ENCODE measurements around the gene SPAG17.

The SPAG17 gene

DNA sequence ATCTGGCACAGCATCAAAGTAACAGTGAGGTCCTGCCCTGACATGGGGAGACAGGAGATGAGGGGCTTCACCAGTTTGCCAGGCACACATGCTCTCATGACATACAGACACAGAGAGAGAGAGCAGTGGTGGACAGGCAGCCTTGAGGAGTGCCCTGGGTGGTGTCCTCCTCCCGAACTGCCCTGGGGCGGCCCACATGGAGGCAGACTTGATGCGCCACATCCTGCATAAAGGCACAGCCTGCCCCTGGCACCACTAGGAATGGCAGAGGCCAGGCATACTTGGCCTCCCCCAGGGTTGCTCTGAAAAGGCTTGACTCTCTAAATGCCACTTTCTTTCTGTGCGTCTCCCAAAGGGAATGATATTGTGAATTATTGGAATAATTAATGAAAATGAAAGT is 67.5 kb downstream of the SPAG17 start:
- DNase-seq: no peak

DNA sequence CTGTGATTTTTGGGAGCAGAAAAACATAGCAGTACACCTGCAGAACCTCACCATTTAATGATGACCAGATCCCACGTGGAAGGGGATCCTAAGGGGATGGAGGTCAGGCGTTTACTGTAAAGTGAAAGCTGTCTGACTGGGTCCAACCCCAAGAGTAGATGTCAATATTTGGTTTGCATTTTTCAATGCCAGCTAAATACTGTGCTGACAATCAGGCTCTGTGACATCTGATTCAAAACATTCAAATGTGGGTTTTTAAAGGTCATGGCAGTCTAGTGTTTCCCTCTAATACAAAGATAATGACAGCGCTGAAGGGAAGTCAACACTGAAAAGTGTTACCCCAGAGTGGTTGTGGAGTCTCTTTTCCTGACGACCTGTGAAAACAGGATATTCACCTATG is 68.1 kb downstream of the SPAG17 start:
- DNase-seq: no peak

DNA sequence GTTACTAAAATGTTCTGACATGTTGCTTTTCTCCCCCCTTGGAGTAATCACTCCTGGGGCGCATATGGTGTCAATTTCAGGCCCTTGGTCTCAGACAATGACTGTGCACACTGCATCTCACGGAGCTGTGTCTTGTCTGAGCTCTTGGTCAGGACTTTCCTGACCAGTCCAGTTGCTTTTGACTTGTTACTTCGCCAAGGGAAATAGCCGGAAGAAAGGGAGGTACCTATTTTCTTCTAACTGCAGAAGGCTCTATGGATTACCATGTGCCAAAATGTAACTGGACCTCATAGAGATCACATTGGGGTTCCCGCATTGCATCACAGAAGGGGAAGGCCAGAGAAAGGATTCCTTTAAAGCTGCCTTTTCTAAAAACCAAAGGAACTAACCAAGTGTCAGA is 68.6 kb downstream of the SPAG17 start:
- no peak for DNase-seq

DNA sequence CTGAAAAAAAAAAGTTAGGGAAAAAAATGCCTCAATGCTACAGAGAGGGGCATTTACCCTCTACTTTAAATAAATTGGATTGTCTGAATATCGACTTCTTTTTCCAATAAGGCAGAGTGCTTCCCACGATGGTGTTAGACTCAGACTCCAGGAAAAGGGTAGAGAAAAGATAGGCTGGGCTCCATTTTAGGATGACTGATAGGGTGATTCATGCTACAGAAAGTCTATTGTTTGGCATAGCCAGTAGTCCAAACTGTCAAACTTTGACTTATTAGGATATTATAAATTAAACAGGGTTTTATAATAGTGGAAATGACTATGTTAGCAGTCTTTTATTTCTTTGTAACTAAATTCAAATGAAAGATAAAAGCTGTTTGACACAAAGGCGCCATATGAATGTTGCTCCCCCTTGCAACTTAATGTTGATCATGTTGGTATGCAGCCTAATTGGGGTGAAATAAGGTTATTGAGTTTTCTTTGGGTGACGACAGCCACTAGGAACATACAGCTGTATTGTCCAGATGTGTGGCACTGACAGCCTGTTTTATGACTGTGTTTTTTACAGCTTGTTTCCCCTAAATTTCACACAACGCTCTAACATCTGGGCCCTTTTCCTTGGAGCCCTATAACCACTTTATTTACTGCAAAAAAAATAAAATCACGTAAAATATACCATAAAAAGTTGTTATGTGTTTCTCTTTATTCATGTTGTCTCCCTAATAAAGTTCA is 69.3 kb downstream of the SPAG17 start:
- DNase-seq: no peak

DNA sequence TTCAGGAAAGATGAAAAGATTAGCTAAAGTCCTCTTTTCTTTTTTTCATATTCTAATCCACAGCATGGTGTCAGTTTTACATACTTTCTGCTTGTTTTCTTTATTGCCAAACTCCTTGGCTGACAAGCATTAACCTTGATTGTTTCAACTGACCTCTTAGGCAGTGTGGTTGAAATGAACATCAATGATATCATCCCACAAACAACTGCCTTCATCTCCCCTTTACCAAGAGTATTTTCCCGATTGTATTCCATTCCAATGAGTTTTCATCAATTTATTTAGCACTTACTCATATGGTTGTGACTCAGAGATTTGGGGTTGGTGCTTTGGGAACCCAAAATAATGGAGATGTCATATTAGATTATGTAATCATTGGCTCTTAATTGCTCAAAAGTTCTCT is 71.8 kb downstream of the SPAG17 start:
- no peak for DNase-seq

DNA sequence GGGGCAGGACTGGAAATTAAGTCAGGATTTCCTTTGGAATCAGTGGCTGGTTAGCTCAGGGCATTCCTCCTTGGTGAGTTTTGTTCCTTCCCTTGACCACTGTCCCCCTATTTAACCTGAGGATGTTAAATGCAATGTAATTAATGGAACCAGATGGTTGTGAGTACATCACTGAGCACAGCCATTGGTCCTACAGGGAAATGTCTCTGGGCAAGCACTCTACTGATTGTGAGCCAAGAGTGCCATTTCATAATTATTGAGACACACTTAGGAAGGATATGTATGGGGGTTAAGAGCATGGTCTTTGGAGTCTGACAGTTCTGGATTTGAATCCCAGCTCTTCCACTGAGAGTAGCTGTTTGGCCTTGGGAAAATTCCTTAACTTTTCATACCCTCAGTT is 74.4 kb downstream of the SPAG17 start:
- DNase-seq: no peak

DNA sequence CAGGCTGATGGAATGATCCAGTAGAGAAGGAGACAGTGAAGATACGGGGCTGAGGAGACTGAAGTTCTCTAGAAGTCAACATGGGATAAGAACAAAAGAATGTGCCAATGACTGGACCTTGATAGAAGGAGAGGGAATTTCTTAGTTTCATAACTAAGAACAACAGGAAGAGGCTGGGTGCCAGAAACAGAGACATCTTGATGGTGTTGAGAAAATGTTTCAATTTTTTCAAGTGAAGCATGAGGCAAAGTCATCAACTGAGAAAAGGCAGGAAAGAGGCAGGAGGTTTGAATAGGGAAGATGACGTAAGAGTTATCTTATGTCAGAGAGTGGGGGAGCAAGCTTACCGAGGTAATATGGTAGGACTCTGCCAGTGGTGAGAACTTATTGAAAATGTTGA is 80.1 kb downstream of the SPAG17 start:
- no peak for DNase-seq

DNA sequence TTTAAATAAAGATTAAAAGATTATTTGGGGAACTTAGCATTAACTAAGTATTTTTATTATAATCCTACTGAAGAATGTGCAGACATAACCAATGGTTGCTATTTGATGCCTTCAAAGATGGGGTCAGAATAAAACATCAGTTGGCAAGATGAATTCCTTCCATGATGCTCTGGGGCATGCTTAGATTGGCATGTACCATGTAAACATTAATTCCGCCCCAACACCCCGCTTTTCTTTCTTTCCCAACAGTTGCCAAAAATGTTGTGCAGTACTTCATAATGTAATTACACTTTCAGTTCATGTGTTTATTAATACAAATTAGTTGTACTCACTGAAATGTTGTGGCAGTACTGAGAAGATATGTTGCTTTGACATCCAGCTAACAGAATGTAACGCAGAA is 82.6 kb downstream of the SPAG17 start:
- no peak for DNase-seq

DNA sequence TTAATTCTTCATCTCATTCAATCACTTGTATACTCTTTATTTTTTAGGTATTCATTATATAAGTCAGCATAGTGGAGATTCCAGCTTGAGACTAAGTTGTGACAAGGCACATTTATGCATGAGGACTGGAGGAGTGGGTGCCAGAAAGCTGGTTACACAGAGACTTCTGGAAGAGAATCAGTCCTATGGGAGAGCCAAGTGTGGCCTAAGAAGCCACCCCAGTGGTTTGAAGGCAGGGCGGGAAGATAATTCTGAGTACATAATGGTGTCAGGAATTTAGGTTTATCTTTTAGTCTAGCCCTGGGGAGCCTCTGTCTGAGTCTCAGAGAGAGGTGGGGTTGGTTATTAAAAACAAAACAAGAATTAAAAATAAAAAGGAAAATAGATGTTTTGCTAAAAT is 83.0 kb downstream of the SPAG17 start:
- no peak for DNase-seq

DNA sequence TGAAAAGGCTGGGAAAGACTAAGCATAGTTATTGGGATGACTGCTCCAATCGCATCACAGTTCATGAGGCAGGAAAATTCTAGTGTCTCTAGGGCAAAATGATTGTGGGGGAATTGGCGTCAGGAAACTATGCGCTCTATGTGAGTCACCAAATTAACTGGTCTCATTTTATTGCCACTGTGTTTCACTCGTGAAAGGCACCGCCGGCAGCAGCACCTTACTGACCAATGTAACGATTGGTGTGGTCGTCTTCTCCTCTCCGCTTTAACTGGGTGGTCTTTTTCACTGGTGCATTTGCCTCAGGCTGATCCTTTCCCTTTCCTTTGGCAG is 83.5 kb downstream of the SPAG17 start:
- no peak for DNase-seq

DNA sequence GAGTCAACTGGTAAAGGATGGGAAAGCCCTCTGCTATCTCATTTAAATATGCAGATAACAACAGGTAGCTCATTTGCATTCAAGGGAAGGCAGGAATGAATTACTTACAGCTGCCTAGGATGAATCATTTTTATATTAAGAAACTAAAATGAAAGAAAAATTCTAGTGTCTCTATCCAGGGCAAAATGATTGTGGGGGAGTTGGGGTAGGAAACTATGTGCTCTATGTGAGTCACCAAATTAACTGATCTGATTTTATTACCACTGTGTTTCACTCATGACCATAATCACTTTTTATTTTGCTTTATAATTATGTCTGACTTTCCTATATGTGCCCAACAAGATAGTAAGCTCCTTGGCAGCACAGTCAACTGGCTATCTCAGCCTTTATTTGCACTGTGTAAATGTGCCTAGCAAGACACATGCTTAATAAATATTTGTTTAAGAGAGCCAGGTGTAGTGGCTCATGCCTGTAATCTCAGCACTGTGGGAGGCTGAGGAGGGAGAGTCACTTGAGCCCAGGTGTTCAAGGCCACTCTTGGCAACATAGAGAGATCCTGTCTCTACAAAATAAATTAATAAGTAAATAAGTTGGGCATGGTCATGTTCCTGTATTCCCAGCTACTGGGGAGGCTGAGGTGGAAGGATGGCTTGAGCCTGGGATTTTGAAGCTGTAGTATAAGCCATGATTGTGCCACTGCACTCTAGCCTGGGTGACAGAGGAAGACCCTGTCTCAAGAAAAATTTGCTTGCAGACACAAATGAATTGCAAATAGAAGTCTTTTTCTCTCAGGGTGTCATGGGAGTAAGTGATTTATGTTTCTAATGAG is 84.1 kb downstream of the SPAG17 start:
- no peak for DNase-seq

DNA sequence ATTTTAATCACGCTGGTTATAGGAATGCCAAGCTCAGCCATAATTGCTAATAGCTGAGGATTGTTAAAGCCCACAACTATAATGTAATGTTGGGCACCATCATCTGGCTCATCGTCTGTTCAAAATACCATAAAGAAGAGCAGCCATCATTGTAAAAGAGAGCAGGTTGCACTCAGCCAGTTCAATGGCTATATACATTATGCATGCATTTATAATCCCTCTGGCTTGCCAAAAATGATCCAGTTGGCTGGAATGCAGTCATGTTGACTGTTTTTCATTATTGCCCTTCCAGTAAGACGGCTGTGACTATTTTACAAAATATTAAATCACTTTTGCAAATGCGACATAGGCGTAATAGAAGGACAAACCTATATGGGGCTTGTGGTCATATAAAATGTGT is 85.3 kb downstream of the SPAG17 start:
- DNase-seq: no peak

DNA sequence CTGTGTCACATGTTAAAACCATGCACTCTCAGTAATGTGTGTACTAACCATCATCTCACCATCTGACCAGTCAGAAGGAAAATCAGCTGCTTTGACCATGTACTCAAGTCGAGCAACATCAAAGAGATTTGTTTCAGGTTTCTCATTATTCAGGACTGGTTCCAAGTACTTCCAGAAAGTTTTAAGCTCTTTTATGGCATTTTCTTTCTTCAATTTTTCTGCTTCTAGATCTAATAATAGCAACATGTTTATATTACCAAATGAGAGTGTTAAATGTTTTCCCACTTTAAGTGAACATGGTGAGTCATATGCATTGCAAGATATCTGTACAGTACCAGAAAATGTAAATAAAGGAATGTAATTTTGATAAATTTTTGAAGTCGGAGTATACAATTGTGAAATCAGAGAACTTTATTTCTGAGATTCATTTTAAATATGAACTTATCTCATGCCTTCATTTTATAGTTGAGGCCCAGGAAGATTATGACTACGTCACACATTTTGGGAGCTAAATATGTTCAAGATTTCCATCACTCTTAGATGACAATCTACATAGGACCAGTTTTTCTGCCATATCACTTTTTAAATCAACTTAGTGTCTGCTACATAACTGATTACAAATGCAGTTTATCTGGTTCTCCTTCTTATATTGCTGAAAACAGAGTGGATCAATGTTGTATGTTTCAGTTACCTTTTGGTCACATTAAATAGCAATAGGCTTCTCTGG is 87.2 kb downstream of the SPAG17 start:
- DNase-seq: no peak

DNA sequence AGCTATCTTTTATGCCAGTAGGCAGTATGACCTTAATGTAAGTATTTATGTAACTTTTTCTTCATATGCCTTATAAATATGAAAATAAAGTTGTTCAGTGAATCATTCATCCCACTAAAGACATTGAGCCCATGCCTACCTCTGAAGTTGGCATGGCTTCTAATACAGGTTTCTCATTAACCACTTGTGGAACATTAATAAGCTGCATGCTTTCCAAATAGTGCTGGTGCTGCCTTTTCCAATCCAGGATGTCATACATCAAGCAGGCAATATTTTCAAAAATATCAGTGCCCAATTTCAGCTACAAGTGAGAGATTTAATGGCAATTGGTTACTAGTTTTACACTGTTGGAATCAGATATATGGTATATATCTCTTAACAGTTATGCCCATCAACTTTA is 92.0 kb downstream of the SPAG17 start:
- no peak for DNase-seq

DNA sequence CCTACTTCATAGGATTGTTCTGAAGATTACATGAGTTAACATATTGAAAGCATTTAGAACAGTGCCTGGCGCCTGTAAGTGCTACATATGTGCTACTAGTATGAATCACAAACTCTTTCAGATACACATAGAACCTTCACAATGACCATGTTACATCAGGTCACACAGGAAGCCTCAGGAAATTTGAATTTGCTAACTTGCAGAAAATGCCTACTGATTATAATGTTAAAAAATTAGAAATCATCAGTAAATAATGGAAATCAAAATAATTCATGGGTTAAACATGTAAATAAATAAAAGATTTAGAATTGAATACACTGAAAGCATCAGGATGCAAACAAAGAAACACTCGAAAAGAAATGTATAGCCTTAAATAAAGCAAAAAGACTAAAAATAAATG is 94.9 kb downstream of the SPAG17 start:
- DNase-seq: no peak

DNA sequence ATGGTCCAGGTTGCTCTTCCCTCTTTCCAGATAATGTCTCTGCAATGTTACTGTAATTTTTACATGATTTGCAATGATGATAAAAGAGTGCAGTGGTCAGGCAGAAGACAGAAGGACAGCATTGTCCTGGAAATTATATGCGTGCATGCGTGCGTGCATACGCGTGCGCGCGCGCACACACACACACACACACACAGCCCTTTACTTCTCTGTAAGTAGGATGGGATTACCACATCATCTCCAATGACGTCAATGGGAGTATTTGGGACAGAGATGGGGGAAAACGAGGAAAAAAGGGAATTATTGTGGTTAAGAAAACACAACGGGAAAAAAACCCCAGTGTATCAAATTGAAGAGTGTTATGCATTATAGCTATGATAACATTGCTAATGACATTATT is 99.7 kb downstream of the SPAG17 start:
- DNase-seq: no peak

DNA sequence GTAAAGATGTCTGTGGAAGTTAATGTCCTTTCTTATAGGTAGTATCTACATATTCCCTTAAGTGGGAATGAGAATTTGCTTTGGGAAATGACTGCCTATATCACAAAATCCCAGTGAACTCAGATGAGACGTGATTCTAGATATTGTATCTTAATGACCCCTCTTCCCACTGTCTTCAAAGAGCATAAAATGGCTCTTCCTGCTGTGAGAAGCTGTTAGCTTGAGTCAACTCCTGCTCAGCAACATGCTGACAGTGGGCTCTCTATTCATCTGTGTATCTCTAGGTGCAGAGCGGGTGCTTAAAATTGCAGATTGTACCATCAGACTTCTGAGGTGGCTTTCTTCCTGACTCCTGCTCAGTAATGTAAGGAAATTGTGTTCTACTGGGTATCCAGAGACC is 100.6 kb downstream of the SPAG17 start:
- DNase-seq: no peak

DNA sequence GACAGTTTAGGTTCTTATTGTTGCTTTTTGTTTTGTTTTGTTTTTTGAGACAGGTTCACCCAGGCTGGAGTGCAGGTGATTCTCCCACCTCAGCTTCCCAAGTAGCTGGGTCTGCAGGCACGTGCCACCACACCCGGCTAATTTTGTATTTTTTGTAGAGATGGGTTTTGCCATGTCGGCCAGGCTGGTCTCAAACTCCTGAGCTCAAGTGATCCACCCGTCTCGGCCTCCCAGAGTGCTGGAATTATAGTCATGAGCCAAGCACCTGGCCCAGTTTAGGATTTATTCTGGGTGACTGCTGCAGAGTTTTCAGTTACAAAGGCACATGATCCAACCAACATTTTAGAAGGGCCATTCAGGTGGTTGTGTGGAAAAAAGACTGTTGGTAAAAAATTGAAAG is 102.0 kb downstream of the SPAG17 start:
- no peak for DNase-seq

DNA sequence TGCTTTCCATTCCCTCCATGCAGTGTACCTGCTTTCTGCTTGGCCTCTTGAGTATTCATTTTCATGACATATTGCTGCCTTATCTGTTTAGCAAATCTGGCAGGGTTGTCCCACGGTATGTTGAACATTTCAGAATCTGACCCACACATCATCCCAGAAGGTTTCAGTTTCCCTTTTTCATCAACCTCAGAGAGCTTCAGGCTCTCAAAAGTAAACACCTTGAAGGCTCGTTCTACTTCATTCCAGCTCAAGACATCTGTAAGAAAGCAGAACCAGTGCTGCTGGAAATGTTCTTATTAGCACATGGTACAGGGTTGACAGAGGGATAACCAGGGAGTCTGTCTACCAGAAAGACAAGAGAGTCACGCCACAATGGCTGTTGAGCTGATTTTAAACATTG is 103.6 kb downstream of the SPAG17 start:
- no peak for DNase-seq

DNA sequence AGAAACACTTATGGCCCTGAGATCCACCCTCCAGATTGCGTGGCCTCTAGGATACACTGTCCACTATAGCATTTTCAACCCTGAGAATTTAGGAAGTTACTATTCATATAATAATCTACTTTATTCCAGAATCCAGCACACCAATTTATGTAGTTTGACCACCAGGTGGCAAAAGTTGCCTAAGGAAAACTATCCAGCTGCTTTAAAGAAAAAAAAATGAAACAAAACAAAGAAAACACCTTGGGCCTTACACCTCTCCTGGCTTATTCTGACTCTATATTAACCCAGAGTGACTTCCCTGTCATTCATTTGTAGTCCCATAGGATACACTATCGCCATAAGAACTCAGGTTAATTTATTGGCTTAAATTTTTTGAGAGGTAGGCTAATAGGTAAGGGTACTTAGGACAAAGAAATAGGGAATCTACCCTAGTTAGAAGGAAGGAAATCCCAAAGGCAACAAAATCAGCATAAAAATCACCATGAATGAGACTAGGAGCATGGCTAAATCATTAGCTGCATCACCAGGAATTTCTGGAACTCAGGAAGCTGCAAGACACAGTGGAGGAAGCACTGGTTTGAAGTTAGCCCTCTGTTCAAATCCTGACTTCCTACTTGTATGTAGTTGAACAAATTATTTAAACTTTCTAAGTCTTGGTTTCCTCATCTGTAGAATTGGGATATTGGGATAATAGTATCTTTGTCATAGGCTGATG is 107.5 kb downstream of the SPAG17 start:
- DNase-seq: no peak

DNA sequence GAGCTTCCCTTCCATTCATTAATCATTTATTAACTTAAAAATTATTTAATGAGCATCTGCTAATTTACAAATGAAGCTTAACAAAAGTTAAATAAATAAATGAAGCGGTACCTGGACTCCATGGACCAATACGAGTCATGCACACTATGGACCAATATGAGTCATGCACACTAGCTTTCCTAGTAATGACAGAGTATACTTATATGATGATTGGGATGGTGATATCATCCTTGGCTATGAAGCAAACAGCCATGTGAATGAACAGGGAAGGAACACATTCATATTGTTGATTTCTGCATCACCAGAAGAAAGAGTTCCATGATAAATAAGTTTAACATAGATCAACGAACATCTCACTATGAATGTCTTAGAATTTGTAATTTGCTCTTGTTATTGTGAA is 109.9 kb downstream of the SPAG17 start:
- DNase-seq: no peak

DNA sequence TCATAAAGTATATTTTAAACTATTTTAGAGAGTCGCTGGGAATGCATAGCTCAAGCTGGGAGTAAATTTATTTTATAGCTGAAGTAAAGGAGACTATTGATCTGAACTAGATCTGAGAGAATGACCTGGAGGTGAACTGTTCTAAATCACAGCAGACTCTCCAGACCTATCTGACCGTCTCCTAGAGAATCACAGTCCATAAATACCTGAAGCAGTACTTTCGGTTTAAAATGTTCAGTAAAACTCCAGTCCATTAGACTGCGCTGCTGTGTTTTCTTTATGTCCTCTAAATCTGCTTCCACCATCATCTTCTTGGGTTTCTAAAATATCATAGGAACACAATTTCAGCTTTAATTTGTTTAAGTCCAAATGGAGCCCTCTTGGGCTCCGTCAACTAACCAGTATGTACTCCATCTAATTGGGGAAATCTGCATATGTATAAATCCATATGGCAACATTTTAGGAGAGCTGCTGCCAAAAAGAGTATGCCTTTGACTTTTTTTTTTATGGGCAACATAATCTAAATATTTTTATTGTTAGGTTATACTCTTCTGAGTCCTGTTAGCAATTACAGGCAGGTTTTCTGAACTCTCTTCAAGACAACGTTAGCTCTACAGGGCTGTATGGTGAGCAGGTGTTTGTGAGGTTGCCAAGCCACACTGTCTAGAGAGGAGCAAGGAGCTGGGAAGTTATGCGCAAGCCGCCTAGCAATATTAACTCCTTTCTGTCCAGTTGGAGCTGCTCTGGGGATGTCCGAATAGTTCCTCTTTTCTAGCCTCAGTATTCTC is 111.2 kb downstream of the SPAG17 start:
- DNase-seq: no peak

DNA sequence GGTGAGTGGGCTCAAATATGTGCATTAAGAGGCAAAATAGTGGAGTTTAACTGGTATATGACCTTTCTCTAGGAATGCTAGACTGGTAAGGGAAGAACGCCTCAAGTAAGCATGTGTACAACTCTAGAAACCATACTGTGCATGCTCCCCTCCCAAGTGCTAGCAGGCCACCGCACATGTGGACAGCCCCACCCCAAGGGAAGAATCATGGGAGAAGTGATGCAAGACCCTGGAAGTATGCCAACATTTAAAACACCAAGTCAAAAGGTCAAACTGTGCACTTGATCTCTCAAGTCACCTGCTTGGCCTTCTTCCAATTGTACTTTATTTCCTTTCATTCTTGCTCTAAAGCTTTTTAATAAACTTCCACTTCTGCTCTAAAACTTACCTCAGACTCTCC is 135.0 kb downstream of the SPAG17 start:
- no peak for DNase-seq
